Endothelial cell of umbilical vein (primary cell): ENCODE measurements around the gene GABARAP. TPM values are rescaled to one million over a fixed set of nuclear protein-coding genes. Genes with fewer than 3 reads are reported as not detected.

Source experiments
- BruUV-seq: library from RNA; stranded (reverse); fragments of 400-500 nt; replicated peaks from 2 replicates; lab custom pipeline; 2021; lab: Mats Ljungman, UMichigan
- CTCF ChIA-PET: fragments of 300-600, 350-600 bp; sonication (Branson Sonifier 250); formaldehyde crosslinking; loops from one replicate; lab custom pipeline; 2021; ENCODE audit warnings: antibody characterized with exemption, inconsistent platforms; lab: Charles Lee
- POLR2A ChIA-PET: fragments of 300-600, 350-600 bp; sonication (Branson Sonifier 250); formaldehyde crosslinking; loops from one replicate; lab custom pipeline; 2021; ENCODE audit warnings: antibody characterized with exemption, inconsistent platforms; lab: Charles Lee
- DNase-seq: peaks from one replicate; pipeline ENCODE4 v3.0.0-alpha.2; 2011; ENCODE audit warnings: low read depth, low spot score
- FAIRE-seq: peaks from 2 replicates; lab custom pipeline; 2011; peaks lifted over from hg19 to GRCh38; lab: Jason Lieb, UNC
- H2AFZ ChIP-seq: 2 replicates; pipeline ENCODE4 v1.6.0; 2012; ENCODE audit warnings: low read depth, low read length, control low read depth, inconsistent platforms
- H3K27ac ChIP-seq: 2 replicates; pipeline ENCODE4 v1.5.1; 2011; ENCODE audit warnings: low read depth, mild to moderate bottlenecking, control low read depth, low read length, moderate library complexity; ENCODE audit not compliant: insufficient read depth
- H3K27me3 ChIP-seq, 2 experiments: 2 replicates each; pipeline versions ENCODE4 v1.6.0 to v1.6.1; 2011; ENCODE audit warnings: low read length in 2 of 2, mixed read lengths in 1 of 2; ENCODE audit not compliant: control insufficient read depth in 2 of 2, insufficient read depth in 2 of 2
- H3K36me3 ChIP-seq, 2 experiments: 2 replicates in 1 of 2; 3 replicates in 1 of 2; pipeline ENCODE4 v1.5.1; 2011; ENCODE audit warnings: low read length in 2 of 2, mild to moderate bottlenecking in 1 of 2, moderate library complexity in 1 of 2; ENCODE audit not compliant: control insufficient read depth in 2 of 2, insufficient read depth in 2 of 2; ENCODE audit errors: extremely low read depth in 1 of 2
- H3K4me1 ChIP-seq: 3 replicates; pipeline ENCODE4 v1.5.1; 2011; ENCODE audit warnings: mild to moderate bottlenecking, low read length; ENCODE audit not compliant: control insufficient read depth, insufficient read depth; ENCODE audit errors: extremely low read depth
- H3K4me2 ChIP-seq: 2 replicates; pipeline ENCODE4 v1.6.1; 2011; ENCODE audit warnings: low read length, control low read depth, mixed read lengths; ENCODE audit not compliant: insufficient read depth
- H3K4me3 ChIP-seq, 3 experiments: fragments of 200-600 bp in 1 of 3; sonication (generic), shearing (Covaris generic) in 1 of 3; replicated peaks in 1 of 3; 2 replicates each; pipeline ENCODE4 v1.5.1; 2011 to 2016; ENCODE audit warnings: control low read depth in 3 of 3, low read length in 3 of 3, mild to moderate bottlenecking in 2 of 3, inconsistent platforms in 1 of 3, low read depth in 1 of 3, moderate library complexity in 1 of 3; ENCODE audit not compliant: insufficient read depth in 1 of 3
- H3K79me2 ChIP-seq: 2 replicates; pipeline ENCODE4 v1.6.0; 2012; ENCODE audit warnings: low read length, inconsistent platforms; ENCODE audit not compliant: control insufficient read depth, insufficient read depth
- H3K9ac ChIP-seq: replicated peaks from 2 replicates; pipeline ENCODE3; 2011; ENCODE audit warnings: low read length, control low read depth; ENCODE audit not compliant: insufficient read depth; ENCODE audit errors: extremely low read depth
- H3K9me1 ChIP-seq: replicated peaks from 3 replicates; pipeline ENCODE4 v1.6.0; 2011; ENCODE audit warnings: mild to moderate bottlenecking, low read length; ENCODE audit not compliant: control insufficient read depth, insufficient read depth; ENCODE audit errors: extremely low read depth
- H3K9me3 ChIP-seq: replicated peaks from 2 replicates; pipeline ENCODE4 v1.5.1; 2012; ENCODE audit warnings: low read length, inconsistent platforms; ENCODE audit not compliant: control insufficient read depth, insufficient read depth
- H4K20me1 ChIP-seq: replicated peaks from 2 replicates; pipeline ENCODE3; 2011; ENCODE audit warnings: mild to moderate bottlenecking, low read length; ENCODE audit not compliant: control insufficient read depth, insufficient read depth; ENCODE audit errors: extremely low read depth
- EZH2 ChIP-seq: IDR thresholded peaks from 2 replicates; pipeline ENCODE4 v1.6.1; 2012; ENCODE audit warnings: borderline replicate concordance, low read depth, mild to moderate bottlenecking, moderate library complexity, low read length, inconsistent platforms; ENCODE audit not compliant: severe bottlenecking
- FOS ChIP-seq: IDR thresholded peaks from 2 replicates; pipeline ENCODE4 v1.6.1; 2011; ENCODE audit warnings: mild to moderate bottlenecking, low read length, moderate library complexity, borderline replicate concordance; ENCODE audit not compliant: insufficient read depth
- GATA2 ChIP-seq: IDR thresholded peaks from 2 replicates; pipeline ENCODE4 v1.7.0; 2011; ENCODE audit warnings: low read depth, mild to moderate bottlenecking, moderate library complexity, mixed read lengths, low read length; ENCODE audit not compliant: insufficient read length, insufficient read depth
- JUN ChIP-seq: IDR thresholded peaks from 2 replicates; pipeline ENCODE4 v1.6.1; 2011; ENCODE audit warnings: borderline replicate concordance, low read depth; ENCODE audit not compliant: insufficient read length, insufficient read depth
- MYC ChIP-seq: IDR thresholded peaks from one replicate; pipeline ENCODE4 v1.6.1; 2011; ENCODE audit warnings: mild to moderate bottlenecking, low read depth, low read length
- POLR2A ChIP-seq: IDR thresholded peaks from 2 replicates; pipeline ENCODE4 v1.6.1; 2012; ENCODE audit warnings: low read depth, mild to moderate bottlenecking, control low read depth, low read length
- POLR2AphosphoS5 ChIP-seq: IDR thresholded peaks from 2 replicates; pipeline ENCODE4 v1.6.1; 2012; ENCODE audit warnings: low read depth, mild to moderate bottlenecking, control low read depth, low read length, moderate library complexity; ENCODE audit not compliant: insufficient read depth
- dilution Hi-C: fragments of 300-500 bp; cut with MboI; formaldehyde crosslinking; loops from one replicate; pipeline ENCODE4 v1.15.0; 2019; ENCODE audit warnings: low sequenced_read_pairs; ENCODE audit not compliant: extremely low pct_ligation_motif_present
- intact Hi-C: fragments of 100-400 bp; cut with micrococcal nuclease; formaldehyde crosslinking; loops from one replicate; pipeline ENCODE4 v1.10.0; 2022
- polyA plus RNA-seq, 4 experiments: library from polyadenylated mRNA; depleted of rRNA in 3 of 4; stranded (reverse) in 3 of 4; unstranded in 1 of 4; fragments of >200 nt; gene quantifications; 2 replicates each; pipeline versions ENCODE4 v1.2.1 to v1.2.3, GENCODE V29; 2011 to 2012; ENCODE audit warnings: missing spikeins in 1 of 4
- total RNA-seq: library from RNA; stranded (reverse); gene quantifications from 2 replicates; pipeline ENCODE4 v1.2.3, GENCODE V29; 2021
- TF ChIP-seq, protein P1 (sequence below): IDR thresholded peaks from 2 replicates; pipeline ENCODE4 v1.6.1; 2011; ENCODE audit not compliant: insufficient read depth, insufficient read length
- TF ChIP-seq, protein P2 (sequence below), 2 donors: IDR thresholded peaks; 1 replicate in 1 of 2; 2 replicates in 1 of 2; pipeline ENCODE4 v1.5.1; 2011; ENCODE audit warnings: low read length in 2 of 2, mild to moderate bottlenecking in 2 of 2, moderate library complexity in 2 of 2, control low read depth in 1 of 2, inconsistent platforms in 1 of 2, low read depth in 1 of 2; ENCODE audit not compliant: insufficient read depth in 1 of 2; ENCODE audit errors: extremely low read depth in 1 of 2

GABARAP gene
- total and polyA plus RNA-seq, 2 donors (not counting 3 experiments of a cell fraction or from before 2014, with no cell fraction given): 401 to 882 TPM

DNA sequence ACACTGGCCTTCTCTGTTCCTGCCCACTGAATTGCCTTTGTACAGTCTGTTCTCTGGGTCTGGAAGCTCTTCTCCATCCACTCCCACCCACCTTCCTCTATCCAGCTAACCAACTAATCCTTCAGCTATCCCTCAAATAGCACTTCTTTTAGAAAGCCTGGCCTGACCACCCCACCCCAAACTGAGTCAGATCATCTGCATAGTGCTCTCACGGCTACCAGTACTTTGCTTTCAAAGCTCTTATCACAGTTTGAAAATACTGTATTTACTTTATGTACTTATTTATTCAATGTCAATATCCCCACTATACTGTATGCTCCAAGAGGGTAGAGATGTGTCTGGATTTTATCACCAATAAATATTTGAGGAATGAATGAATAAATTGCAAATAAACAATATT lies 24.5 kb upstream of the GABARAP start:
- ChIA-PET CTCF (interaction anchor here (0.9 to 2.9 kb wide), 4 partner anchors 15 to 46 kb away, joined by 3 to 14 read pairs (median 3); partner anchors contain the start of gene SLC2A4), POLR2A (no interaction called here)
- Histone ChIP-seq H3K4me3 (no peak overlapping the region), H3K36me3 (no peaks in the 10 kb centered on the region), H3K4me1 (peaks cover 25% of the 10 kb centered on the region), H3K9me1 (no peaks in the 10 kb centered on the region), H2AFZ (no peak overlapping the region), H3K79me2 (no peaks in the 10 kb centered on the region), H3K27me3 (peaks cover 0 to 3% of the 10 kb centered on the region in 2 experiments), H3K9ac (no peak overlapping the region), H4K20me1 (no peaks in the 10 kb centered on the region), H3K4me2 (no peak overlapping the region), H3K27ac (no peak overlapping the region), H3K9me3 (no peaks in the 10 kb centered on the region)
- intact Hi-C loops (no loop called here), dilution Hi-C loops (no loop called here)
- TF ChIP-seq GATA2 (no peak), FOS (no peak), POLR2A (no peak), EZH2 (no peak), POLR2AphosphoS5 (no peak)
- TF ChIP-seq, protein P1, sequence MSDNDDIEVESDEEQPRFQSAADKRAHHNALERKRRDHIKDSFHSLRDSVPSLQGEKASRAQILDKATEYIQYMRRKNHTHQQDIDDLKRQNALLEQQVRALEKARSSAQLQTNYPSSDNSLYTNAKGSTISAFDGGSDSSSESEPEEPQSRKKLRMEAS: no peak
- no TSS peak for BruUV-seq
- FAIRE-seq (no peak), DNase-seq (no peak)

DNA sequence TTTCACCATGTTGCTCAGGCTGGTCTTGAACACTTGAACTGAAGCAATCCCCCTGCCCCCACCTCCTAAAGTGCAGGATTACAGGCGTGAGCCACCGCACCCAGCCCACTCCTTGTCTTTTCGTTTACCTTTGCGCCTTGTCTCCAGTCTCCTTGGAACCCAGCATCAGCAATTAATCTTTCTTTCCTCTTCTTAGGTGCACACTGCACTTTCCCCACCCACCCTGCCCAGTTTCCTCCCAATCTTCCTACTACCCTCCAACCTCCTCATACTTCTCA lies 21.5 kb upstream of the GABARAP start:
- BruUV-seq: no TSS peak
- H3K27me3 ChIP-seq: no peaks in the 10 kb centered on the region
- peaks cover 0 to 3% of the 10 kb centered on the region in 2 experiments for H3K36me3 ChIP-seq
- ChIA-PET CTCF (interaction anchor here (0.6 to 1.6 kb wide), 4 partner anchors 12 to 93 kb away, joined by 3 to 4 read pairs (median 4); no protein-coding TSS in a partner anchor), POLR2A (interaction anchor here (0.6 kb wide), 1 partner anchor 668 kb away, joined by 9 read pairs; no protein-coding TSS in a partner anchor)
- H3K9me3 ChIP-seq: no peaks in the 10 kb centered on the region
- dilution Hi-C loops (no loop called here), intact Hi-C loops (no loop called here)
- H2AFZ ChIP-seq: no peak overlapping the region
- no peak overlapping the region for H3K4me3 ChIP-seq
- FAIRE-seq (no peak), DNase-seq (no peak)
- no peak overlapping the region for H3K4me2 ChIP-seq
- H4K20me1 ChIP-seq: no peaks in the 10 kb centered on the region
- H3K9ac ChIP-seq: no peak overlapping the region
- no peaks in the 10 kb centered on the region for H3K79me2 ChIP-seq
- no peaks in the 10 kb centered on the region for H3K9me1 ChIP-seq
- H3K27ac ChIP-seq: no peak overlapping the region
- peaks cover 26% of the 10 kb centered on the region for H3K4me1 ChIP-seq
- TF ChIP-seq, protein P2, sequence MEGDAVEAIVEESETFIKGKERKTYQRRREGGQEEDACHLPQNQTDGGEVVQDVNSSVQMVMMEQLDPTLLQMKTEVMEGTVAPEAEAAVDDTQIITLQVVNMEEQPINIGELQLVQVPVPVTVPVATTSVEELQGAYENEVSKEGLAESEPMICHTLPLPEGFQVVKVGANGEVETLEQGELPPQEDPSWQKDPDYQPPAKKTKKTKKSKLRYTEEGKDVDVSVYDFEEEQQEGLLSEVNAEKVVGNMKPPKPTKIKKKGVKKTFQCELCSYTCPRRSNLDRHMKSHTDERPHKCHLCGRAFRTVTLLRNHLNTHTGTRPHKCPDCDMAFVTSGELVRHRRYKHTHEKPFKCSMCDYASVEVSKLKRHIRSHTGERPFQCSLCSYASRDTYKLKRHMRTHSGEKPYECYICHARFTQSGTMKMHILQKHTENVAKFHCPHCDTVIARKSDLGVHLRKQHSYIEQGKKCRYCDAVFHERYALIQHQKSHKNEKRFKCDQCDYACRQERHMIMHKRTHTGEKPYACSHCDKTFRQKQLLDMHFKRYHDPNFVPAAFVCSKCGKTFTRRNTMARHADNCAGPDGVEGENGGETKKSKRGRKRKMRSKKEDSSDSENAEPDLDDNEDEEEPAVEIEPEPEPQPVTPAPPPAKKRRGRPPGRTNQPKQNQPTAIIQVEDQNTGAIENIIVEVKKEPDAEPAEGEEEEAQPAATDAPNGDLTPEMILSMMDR (IDR thresholded peaks at IDR 0.05; ENCODE audit: extremely low read depth in 1 of 2, insufficient read depth in 1 of 2, low read depth in 1 of 2, low read length in 2 of 2): no peak
- TF ChIP-seq MYC (no peak), POLR2A (no peak), EZH2 (no peak), FOS (no peak), POLR2AphosphoS5 (no peak), GATA2 (no peak), JUN (no peak)
- TF ChIP-seq, protein P1: no peak
